ENCODE data around the gene SLC4A9.
A peak's percentile ranks its signal among the peaks of the same experiment; 100 is the strongest.
"Not testable (repeated sequence)": the region's sequence is repeated elsewhere in the genome, so short reads cannot be mapped to it uniquely, and the experiment has no call there.

SLC4A9 gene

GRCh38 chr5:140401362-140402257 is 41.6 kb downstream of the SLC4A9 start, which contains the start of gene ANKHD1:
Gene ANKHD1 (plus strand): TSS chr5:140401833. CDS start chr5:140401968, 135 bp downstream.
- peak; percentile 80 for DNase-seq (ENCODE audit: low read depth)

- DNase-seq (ENCODE audit: low read depth): peak; percentile 3
These were observed 42.5 kb downstream of the SLC4A9 start for GRCh38 chr5:140402258-140403074.

- no peak for DNase-seq (ENCODE audit: low read depth)
These were observed 43.6 kb downstream of the SLC4A9 start for GRCh38 chr5:140403613-140404012.

DNA sequence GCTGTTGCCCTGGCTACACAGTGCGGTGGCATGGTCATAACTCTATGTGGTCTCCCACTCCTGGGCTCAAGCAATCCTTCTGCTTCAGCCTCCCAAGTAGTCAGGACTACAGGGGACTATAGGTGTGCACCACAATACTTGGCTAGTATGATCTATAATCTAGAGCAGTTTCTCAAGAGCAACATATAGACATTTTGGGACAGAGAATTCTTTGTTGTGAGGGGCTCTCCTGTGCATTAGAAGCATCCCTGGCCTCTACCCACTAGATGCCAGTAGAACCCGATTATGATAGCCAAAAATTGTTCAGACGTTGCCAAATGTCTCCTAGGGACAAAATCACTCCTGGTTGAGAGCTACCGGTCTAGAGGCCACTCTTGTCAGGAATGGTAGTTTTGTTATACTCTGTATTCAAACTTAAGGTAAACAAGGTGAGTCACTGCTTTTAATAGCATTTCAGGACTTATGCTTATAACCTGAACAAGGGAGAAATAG is 48.8 kb downstream of the SLC4A9 start:
- DNase-seq (ENCODE audit: low read depth): no peak

GRCh38 chr5:140413230-140413629 is 53.2 kb downstream of the SLC4A9 start:
- no peak for DNase-seq (ENCODE audit: low read depth)

DNA sequence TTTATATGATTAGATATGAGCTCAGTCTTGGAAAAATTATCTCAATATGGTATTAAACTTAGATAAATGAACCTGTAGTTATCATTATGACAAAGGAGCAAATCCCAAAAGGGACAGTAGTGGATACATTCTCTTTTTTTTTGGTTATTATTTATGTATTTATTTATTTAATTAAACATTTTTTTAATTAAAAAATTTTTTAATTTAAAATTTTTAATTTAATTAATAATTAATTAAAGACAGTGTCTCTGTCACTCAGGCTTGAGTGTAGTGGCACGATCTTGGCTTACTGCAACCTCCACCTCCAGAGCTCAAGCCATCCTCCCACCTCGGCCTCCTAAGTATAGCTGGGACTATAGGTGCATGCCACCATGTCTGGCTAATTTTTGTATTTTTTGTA is 57.2 kb downstream of the SLC4A9 start:
- DNase-seq (ENCODE audit: low read depth): no peak

DNA sequence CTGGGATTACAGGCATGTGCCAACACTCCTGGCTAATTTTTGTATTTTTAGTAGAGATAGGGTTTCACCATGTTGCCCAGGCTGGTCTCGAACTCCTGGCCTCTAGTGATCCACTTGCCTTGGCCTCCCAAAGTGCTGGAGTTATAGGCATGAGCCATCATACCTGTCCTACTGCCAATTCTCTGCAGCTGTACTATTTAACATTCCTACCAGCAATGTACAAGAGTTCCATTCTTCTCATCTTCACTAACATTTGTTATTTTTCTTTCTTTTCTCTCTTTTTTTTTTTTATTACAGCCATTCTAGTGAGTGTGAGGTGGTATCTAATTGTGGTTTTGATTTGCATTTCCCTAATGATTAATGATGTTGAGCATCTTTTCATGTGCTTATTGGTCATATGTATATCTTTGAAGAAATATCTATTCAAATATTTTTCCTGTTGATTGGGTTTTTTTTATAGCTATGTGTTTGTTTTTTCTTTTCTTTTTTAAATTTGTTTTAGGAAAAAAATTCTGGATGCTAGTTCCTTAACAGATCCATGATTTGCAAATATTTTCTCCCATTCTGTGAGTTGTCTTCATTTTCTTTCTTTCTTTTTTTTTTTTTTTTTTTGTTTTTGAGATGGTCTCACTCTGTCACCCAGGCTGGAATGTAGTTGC is 59.0 kb downstream of the SLC4A9 start:
- DNase-seq (ENCODE audit: low read depth): no peak

DNA sequence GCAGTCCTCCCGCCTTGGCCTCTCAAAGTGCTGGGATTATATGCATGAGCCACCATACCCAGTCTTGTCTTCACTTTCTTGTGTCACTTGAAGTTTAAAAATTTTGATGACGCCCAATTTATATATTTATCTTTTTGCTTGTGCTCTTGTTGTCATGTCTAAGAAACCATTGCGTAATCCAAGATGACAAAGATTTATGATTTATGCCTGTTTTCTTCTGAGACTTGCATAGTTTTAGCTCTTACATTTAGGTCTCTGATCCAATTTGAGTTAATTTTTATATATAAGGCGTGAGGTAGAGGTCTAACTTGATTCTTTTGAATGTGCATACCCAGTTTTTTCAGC is 60.2 kb downstream of the SLC4A9 start:
- DNase-seq (ENCODE audit: low read depth): no peak

GRCh38 chr5:140420665-140421361 is 60.8 kb downstream of the SLC4A9 start:
- no peak for DNase-seq (ENCODE audit: low read depth)

- not testable (repeated sequence) for DNase-seq (ENCODE audit: low read depth)
These were observed 61.4 kb downstream of the SLC4A9 start for GRCh38 chr5:140421375-140421774.

- no peak for DNase-seq (ENCODE audit: low read depth)
These were observed 63.6 kb downstream of the SLC4A9 start for GRCh38 chr5:140423609-140424008.

DNA sequence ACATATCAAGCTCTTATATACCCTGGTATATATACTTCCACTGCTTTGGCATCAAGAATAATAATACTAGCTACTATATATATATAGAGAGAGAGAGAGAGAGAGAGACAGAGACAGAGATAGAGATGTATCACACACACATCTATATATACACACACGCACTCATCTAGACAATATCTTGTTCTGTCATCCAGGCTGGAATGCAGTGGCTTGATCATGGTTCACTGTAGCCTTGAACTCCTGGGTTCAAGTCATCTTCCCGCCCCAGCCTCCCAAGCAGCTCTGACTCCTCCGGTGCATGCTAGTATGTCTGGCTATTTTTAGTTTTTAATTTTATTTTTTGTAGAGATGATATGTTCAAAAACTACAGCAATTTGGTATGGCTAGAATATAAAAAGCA is 64.1 kb downstream of the SLC4A9 start:
- no peak for DNase-seq (ENCODE audit: low read depth)

Measured in stimulated activated CD8-positive, alpha-beta memory T cell treated with anti-CD3 and anti-CD28 coated beads, Interleukin-15, amount 100 ng/mL, for 24 hours (primary cell).